Mucosa of descending colon (tissue), 3 donors: ENCODE results near the gene PCDHA12. TPM values are rescaled to one million over a fixed set of nuclear protein-coding genes. Genes with fewer than 3 reads are reported as not detected.
"Not testable (repeated sequence)": the region's sequence is repeated elsewhere in the genome, so short reads cannot be mapped to it uniquely, and the experiment has no call there.

Source experiments
- ATAC-seq: fragments of 200-7000 bp; cut with Tn5 transposase; one replicate; pipeline ENCODE4 v1.9.1; 2020; ENCODE audit warnings: mild to moderate bottlenecking, moderate library complexity
- DNase-seq, 3 donors: peaks; one replicate each; pipeline ENCODE4 v3.0.0-alpha.2; 2020
- H3K36me3 ChIP-seq: fragments of 200-600 bp; one replicate; pipeline ENCODE4 v1.8.0; 2021; ENCODE audit warnings: low read depth, mild to moderate bottlenecking
- H3K4me1 ChIP-seq: fragments of 200-600 bp; one replicate; pipeline ENCODE4 v1.8.0; 2021; ENCODE audit warnings: low read depth, mild to moderate bottlenecking
- H3K4me3 ChIP-seq: fragments of 200-600 bp; one replicate; pipeline ENCODE4 v1.8.0; 2021; ENCODE audit warnings: mild to moderate bottlenecking
- H3K9me3 ChIP-seq: fragments of 200-600 bp; one replicate; pipeline ENCODE4 v1.8.0; 2021; ENCODE audit warnings: mild to moderate bottlenecking
- CTCF ChIP-seq: fragments of 200-600 bp; IDR thresholded peaks from one replicate; pipeline ENCODE4 v1.8.0; 2022; ENCODE audit warnings: antibody characterized with exemption, mild to moderate bottlenecking
- intact Hi-C, 2 donors: fragments of 100-400 bp; cut with DNase I in 1 of 2; cut with micrococcal nuclease in 1 of 2; formaldehyde crosslinking; loops; one replicate each; pipeline versions ENCODE4 v1.11.0 to v1.11.1; 2022; cut with DNase I, micrococcal nuclease
- total RNA-seq, 3 donors: library from RNA; stranded (reverse); fragmentation: NEBNext Ultra II Directional in 2 of 3; extraction: Animal tissue kit (Norgen Biotek cat#: 25700) in 2 of 3; gene quantifications; one replicate each; pipeline versions ENCODE4 v1.2.1 to v1.2.4, GENCODE V29; 2021 to 2023
- donor health status: DM: no; HTN: no; CAD: no; lungs with moderate emphysema.
- donor health status: DM: no; HTN: no; CAD: no.
- donor health status: DM: no; HTN: yes; CAD: no.

The PCDHA12 gene
- total RNA-seq, 3 donors from 2014 or later = 0.14 to 0.41 TPM; not detected in 1

DNA sequence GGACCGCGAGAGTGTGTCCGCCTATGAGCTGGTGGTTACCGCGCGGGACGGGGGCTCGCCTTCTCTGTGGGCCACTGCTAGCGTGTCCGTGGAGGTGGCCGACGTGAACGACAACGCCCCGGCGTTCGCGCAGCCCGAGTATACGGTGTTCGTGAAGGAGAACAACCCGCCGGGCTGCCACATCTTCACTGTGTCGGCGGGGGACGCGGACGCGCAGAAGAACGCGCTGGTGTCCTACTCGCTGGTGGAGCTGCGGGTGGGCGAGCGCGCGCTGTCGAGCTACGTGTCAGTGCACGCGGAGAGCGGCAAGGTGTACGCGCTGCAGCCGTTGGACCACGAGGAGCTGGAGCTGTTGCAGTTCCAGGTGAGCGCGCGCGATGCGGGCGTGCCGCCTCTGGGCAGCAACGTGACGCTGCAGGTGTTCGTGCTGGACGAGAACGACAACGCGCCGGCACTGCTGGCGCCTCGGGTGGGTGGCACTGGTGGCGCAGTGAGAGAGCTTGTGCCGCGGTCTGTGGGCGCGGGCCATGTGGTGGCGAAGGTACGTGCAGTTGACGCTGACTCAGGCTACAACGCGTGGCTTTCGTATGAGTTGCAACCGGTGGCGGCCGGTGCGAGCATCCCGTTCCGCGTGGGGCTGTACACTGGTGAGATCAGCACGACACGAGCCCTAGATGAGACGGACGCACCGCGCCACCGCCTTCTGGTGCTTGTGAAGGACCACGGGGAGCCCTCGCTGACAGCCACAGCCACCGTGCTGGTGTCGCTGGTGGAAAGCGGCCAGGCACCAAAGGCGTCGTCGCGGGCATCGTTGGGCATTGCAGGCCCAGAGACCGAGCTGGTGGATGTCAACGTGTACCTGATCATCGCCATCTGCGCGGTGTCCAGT lies 39.2 kb upstream of the PCDHA12 start:
- H3K4me3 ChIP-seq = no peak overlapping the region
- intact Hi-C loops = no loop called here
- no peaks in the 10 kb centered on the region for H3K4me1 ChIP-seq
- ATAC-seq (no peak), DNase-seq (no peak)
- TF ChIP-seq CTCF = no peak
- no peaks in the 10 kb centered on the region for H3K36me3 ChIP-seq
- H3K9me3 ChIP-seq = peaks cover 24% of the 10 kb centered on the region

DNA sequence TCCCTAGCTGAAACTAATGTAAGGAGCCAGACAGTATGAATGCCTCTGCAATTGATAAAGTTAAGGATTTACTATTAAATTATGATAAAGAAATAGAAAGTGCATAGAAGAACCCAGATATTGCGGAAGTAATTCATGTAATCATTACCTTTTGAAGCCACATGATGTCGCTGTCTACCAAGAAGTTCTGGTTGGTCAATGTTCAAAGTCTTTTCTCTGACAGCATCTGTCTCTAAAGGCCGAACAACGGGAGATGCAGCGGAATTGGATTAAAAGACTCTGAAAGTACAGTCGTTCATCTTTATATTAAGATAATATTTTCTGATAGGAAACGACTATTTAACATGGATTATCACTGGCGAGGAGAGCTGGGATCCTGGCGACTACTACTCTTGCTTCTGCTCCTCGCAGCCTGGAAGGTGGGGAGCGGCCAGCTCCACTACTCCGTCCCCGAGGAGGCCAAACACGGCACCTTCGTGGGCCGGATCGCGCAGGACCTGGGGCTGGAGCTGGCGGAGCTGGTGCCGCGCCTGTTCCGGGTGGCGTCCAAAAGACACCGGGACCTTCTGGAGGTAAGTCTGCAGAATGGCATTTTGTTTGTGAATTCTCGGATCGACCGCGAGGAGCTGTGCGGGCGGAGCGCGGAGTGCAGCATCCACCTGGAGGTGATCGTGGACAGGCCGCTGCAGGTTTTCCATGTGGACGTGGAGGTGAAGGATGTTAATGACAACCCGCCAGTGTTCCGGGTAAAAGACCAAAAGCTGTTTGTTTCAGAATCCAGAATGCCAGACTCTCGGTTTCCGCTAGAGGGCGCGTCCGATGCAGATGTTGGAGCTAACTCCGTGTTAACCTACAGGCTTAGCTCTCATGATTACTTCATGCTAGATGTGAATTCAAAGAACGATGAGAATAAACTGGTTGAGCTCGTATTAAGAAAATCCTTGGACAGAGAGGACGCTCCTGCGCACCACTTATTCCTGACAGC lies 33.8 kb upstream of the PCDHA12 start, which contains the start of gene PCDHA8:
Gene PCDHA8, plus strand, starts transcription at position 210 of the 985 bp plus-strand sequence. Its CDS starts 135 bp downstream, at position 345.
- Histone ChIP-seq H3K36me3 (no peaks in the 10 kb centered on the region), H3K4me1 (no peaks in the 10 kb centered on the region), H3K4me3 (no peak within 1 kb of the TSS), H3K9me3 (peaks cover 5% of the 10 kb centered on the region)
- no peak for DNase-seq
- no peak for TF ChIP-seq CTCF
- no peak for ATAC-seq
- intact Hi-C loops = no loop called here

DNA sequence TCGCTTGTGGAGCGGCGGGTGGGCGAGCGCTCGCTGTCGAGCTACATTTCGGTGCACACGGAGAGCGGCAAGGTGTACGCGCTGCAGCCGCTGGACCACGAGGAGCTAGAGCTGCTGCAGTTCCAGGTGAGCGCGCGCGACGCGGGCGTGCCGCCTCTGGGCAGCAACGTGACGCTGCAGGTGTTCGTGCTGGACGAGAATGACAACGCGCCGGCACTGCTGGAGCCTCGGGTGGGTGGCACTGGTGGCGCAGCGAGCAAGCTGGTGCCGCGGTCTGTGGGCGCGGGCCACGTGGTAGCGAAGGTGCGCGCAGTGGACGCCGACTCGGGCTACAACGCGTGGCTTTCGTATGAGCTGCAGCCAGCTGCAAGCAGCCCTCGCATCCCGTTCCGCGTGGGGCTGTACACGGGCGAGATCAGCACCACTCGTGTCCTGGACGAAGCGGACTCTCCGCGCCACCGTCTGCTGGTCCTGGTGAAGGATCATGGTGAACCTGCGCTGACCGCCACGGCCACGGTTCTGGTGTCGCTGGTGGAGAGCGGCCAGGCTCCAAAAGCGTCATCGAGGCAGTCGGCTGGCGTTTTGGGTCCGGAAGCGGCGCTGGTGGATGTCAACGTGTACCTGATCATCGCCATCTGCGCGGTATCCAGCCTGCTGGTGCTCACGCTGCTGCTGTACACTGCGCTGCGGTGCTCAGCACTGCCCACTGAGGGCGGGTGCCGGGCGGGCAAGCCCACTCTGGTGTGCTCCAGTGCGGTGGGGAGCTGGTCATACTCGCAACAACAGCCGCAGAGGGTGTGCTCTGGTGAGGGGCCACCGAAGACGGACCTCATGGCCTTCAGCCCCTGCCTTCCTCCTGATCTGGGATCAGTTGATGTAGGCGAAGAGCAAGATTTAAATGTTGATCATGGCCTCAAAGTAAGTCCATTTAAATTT lies 32.0 kb upstream of the PCDHA12 start:
- DNase-seq (no peak), ATAC-seq (no peak)
- Histone ChIP-seq H3K9me3 (no peaks in the 10 kb centered on the region), H3K4me3 (no peak overlapping the region), H3K4me1 (no peaks in the 10 kb centered on the region), H3K36me3 (no peaks in the 10 kb centered on the region)
- no peak for TF ChIP-seq CTCF
- intact Hi-C loops = no loop called here

GRCh38 chr5:140848139-140849102 lies 26.7 kb upstream of the PCDHA12 start, which contains the start of gene PCDHA9:
Gene PCDHA9, plus strand, starts transcription at chr5:140848382. Its CDS starts 114 bp downstream, at chr5:140848496.
- H3K4me3 ChIP-seq, intact Hi-C loops, DNase-seq, H3K36me3 ChIP-seq, H3K4me1 ChIP-seq, ATAC-seq: not testable (repeated sequence)
- H3K9me3 ChIP-seq = peaks cover 11% of the 10 kb centered on the region

GRCh38 chr5:140849831-140850634 lies 25.1 kb upstream of the PCDHA12 start:
- peaks cover 11% of the 10 kb centered on the region for H3K9me3 ChIP-seq
- H3K4me1 ChIP-seq, H3K4me3 ChIP-seq, H3K36me3 ChIP-seq, intact Hi-C loops, ATAC-seq, DNase-seq: not testable (repeated sequence)
